GM12874 (cell line): ENCODE results near the gene NUDT2.

Source experiments
- TF ChIP-seq, protein P1 (sequence below): IDR thresholded peaks from 2 replicates; pipeline ENCODE4 v1.5.1; 2011; ENCODE audit warnings: low read depth, mild to moderate bottlenecking, control low read depth, low read length, moderate library complexity; ENCODE audit not compliant: insufficient read depth

The NUDT2 gene

DNA sequence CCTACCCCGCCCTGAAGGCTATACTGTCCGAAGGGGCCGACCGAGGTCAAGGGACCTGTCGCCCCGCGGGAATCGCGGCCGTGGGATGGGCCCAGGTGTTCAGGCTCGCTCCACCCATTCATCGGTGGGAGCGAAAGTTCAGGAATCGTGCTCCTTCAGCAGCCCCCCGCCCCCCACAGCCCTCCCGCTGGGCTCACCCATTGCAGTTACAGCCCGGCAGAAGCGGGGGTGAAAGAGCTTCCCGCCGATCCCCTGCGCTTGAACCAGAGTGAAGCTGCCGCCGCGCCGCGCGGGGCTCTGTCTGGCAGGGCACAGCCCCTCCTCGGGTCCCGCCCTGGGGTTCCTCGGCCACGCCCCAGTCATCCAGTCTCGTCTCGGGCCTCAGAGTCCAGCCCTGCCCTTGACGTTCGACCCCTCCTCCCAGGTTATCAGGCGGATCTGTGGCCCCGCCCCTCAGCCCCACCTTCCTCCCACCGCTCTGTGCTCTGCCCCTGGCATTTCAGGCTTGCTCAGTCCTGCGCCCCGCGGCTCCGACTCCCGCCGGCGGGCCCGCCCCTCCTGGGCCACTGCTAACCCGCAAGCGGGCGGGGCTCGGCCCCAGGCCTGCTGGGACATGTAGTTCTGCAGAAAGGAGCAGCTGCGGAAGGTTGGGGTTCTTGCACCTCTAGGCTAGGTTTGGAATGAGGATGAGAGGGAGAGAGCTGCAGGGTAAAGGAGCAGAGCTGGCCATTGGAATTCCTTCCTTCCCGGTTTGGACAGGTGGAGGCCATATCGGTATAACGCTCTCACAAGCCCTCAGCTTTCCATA lies 47.4 kb downstream of the NUDT2 start, which contains the start of gene MYORG:
Gene MYORG (minus strand): TSS at position 303 of the 808 bp plus-strand sequence. CDS start 3,955 bp downstream, outside the sequence.
- TF ChIP-seq, protein P1, sequence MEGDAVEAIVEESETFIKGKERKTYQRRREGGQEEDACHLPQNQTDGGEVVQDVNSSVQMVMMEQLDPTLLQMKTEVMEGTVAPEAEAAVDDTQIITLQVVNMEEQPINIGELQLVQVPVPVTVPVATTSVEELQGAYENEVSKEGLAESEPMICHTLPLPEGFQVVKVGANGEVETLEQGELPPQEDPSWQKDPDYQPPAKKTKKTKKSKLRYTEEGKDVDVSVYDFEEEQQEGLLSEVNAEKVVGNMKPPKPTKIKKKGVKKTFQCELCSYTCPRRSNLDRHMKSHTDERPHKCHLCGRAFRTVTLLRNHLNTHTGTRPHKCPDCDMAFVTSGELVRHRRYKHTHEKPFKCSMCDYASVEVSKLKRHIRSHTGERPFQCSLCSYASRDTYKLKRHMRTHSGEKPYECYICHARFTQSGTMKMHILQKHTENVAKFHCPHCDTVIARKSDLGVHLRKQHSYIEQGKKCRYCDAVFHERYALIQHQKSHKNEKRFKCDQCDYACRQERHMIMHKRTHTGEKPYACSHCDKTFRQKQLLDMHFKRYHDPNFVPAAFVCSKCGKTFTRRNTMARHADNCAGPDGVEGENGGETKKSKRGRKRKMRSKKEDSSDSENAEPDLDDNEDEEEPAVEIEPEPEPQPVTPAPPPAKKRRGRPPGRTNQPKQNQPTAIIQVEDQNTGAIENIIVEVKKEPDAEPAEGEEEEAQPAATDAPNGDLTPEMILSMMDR, result no peak

DNA sequence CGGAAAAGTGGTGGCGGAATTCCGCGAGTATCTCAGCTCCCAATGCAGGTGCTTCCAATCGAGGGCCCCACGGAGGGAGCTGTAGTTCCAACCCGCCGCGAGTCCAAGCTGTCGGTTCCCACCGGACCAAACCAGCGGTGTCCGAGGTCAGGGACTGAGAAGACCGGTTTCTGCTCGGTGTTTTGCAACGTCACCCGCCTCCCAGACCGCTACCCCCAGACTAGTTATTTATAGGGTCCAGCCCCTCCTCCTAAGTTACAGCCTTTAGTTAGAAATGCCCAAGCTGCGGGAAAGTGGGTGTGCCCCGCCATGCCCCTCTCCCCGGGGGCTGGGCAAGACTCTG lies 48.0 kb downstream of the NUDT2 start:
- TF ChIP-seq, protein P1, result no peak

DNA sequence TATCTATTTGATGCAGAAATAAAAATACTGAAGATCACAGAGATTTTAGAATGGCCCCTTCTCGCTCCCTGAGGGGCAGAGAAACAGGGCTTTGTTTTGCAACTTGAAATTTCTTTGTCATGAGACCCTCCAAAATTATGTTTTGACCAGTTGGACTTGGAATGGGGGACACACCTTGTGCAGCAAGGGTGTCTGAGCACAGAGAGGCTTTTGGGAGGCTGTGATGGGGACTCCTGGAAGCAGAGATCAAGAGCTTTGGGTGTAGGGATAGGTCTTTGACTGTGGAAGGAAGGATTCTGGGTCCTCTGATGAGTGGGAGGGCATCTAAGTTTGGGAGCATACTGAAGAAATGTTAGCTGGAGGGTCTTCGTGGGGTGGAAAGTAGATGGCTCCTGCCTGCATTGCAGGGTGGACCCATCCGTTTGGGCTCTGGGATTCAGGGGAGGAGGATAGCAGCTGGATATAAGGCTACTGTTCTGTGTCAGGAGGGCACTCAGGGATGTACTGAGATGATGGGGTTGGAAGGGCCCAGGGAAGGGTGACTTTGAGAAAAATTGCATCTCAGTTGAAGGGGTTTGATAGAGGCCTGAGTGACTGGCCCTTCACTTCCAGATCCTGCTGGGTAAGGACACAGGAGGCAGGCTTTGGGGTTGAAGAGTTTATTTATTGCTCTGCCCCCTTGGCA lies 49.1 kb downstream of the NUDT2 start:
- TF ChIP-seq, protein P1, result no peak

DNA sequence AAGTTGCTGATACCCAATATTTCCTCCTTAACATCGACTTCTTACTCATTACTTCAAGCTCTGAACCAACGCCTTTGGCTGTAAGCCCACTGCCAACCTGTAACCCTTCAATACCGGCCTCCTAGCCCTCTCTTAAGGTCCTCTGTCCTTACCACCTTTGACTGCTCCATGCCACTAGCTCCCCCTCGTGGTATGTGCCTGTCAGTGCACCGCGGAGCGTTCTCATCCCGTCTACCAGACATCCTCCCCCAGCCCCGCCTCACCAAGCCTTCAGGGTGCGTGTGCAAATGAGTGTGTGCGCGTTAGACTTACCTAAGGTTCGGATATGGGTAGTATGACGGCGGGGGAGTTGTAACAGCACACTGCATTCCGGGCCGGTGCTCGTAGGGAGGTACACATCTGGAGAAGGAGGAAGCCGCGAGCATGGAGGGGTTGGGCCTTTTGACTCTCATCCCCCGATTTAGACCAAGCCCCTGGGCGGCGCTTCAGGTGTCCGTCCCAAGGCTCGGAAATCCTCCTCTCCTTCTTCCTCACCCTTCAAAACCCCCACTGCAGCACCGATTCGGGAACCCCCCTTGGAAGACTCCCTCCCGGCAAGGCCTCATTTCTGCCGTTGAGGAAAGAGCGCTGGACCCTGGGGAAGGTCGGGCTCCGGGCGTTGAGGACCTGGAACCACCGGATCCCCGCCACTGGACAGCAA lies 50.1 kb downstream of the NUDT2 start:
- TF ChIP-seq, protein P1, result peak; percentile 97

DNA sequence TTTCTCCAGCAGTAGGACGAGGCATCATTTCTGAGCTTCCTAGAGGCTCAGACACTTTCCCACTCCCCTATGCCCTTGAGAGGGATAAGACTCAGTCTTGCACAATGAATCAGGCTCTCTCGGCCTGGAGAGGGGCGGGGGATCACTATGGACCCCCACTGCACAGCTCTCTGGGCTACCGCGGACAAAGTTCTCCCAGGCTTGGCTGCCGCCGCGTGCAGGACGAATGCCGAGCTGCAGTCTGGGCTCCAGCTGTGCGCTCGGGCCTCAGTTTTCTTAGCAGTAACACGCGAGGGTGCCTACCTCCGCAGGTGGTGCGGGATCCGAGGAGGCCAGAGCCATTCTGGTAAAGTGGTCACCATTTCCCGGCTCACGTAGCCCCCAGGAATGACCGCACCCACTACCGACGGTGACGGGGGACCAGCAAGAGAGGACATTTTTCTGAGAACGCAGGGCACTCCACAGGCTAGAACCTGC lies 50.7 kb downstream of the NUDT2 start:
- TF ChIP-seq, protein P1, result no peak

DNA sequence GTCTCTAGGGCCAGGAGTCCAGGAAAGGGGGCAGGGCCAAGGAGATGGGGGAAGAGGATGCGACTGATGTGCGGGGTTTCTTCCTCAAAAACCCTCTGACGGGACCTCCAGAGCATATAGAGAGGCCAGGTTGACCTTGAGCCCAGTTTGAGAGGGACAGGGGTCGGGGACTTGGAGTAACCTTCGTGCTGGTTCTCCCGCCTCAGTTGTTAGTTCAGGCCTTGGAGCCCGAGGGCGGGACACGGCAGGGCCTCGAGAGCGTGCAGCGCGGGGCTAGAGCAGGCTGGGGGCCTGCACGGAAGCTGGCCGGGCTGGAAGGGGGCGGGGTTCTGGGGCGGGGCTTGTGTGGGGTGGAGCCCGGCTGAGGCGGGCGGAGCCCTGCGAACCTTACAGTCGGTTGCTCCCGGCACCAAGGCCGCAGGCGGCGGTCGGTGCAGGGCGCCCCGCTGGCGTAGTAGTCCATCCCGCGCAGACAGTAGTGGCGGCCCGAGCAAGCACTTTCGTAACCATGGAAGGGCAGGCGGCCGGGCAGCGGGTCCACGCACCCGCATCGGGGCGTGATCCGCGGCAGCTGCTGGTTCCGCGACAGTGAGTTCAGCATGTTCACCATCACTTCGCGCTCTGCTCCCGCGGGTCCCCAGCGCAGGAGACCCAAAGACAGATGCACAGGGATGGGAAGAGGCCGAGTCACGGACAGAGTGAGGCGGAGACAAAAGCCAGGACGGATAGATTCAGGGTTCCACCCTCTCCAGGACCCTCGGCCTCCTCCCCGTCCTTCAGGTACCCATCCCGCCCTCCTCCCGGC lies 51.3 kb downstream of the NUDT2 start:
- TF ChIP-seq, protein P1, result no peak
